ENCODE measurements around the gene SNTA1.
"Not testable (repeated sequence)": the region's sequence is repeated elsewhere in the genome, so short reads cannot be mapped to it uniquely, and the experiment has no call there.

The SNTA1 gene

GRCh38 chr20:33423875-33424274, 19.7 kb downstream of the SNTA1 start:
- DNase-seq: not testable (repeated sequence)

DNA sequence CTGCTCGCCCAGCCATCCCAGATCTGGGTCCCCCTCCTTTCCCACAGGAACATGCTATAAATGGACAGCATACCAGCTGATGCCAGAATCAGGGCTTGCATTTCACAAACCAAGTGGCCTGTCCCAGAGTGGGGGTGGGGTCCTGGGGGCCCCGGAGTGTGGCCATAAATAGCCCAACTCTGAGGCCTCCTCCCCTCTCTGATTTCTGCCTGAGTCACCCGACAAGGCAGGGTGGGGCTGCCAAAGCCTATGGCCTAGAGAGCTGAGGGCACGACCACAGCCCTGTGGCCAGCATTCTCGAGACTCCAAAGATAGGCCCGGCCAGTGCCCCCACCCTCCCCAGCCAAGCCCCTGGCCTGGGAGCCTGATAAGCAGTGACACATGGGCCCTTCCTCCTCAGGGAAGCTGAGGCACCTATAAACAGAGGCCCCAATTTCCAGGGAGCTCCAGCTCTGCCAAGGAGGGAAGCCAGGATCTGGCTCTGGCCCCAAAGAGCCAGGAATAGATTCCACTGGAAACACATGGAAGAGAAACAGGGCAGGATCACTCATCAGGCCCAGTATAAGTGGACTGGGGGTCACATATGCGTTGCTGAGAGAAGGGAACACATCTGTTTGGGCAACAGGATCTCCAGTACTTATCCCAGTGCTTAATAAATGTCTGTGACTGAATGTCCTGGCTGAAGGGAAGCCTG, 20.3 kb downstream of the SNTA1 start:
- no peak for DNase-seq

GRCh38 chr20:33419140-33419974, 24.2 kb downstream of the SNTA1 start:
- no peak for DNase-seq

DNA sequence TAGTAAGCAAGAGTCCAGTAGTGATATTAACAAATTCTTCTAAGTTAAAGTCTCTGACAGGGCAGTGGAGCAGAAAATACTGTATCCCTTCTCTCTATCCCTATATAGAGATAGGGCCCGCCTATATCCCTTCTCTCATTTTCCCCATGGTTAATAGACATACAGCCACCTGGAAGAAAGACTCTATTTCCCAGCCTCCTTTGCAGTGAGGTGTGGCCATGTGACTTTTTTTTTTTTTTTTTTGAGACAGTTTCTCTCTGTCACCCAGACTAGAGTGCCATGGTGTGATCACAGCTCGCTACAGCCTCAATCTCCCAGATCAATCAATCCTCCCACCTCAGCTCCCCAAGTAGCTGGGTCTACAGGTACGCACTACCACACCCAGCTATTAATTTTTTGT, 25.5 kb downstream of the SNTA1 start:
- DNase-seq: no peak

- no peak for DNase-seq
These were observed 27.6 kb downstream of the SNTA1 start for GRCh38 chr20:33415948-33416347.

- DNase-seq: no peak
These were observed 31.1 kb downstream of the SNTA1 start for GRCh38 chr20:33412484-33412838.

GRCh38 chr20:33411711-33412483, 31.7 kb downstream of the SNTA1 start:
- DNase-seq: no peak

GRCh38 chr20:33411242-33411641, 32.3 kb downstream of the SNTA1 start:
- DNase-seq: no peak

DNA sequence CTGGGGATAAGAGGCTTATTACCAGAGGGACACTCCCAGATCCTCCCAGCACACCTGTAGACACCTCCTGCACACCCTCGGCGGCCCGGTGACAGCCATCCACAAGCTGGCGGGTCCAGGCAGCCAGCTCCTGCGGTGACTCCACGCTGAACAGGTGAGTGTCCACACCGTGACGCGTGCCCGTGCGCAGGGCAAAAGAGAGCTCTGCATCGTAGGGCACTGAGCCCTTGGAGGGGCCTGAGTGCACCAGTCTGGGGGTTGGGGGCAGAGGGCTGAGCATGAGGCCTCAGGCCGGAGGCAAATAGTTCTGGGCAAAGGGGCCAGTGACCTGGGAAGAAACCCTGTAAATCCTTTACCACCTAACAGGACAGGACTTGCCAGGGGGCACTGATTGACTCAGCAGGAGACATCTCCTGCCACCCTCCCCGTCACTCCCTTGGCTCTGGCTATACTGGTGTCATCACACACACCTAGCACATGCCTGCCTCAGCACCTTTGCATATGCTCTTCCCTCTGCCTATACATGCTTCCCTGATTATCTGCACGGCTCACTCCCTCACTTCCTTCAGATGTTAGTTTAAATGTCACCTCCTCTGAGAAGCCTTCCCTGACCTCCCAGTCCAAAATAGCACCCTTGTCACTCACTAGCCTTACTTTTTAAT, 33.4 kb downstream of the SNTA1 start:
- DNase-seq: no peak

- DNase-seq: no peak
These were observed 34.6 kb downstream of the SNTA1 start for GRCh38 chr20:33408716-33409654.

DNA sequence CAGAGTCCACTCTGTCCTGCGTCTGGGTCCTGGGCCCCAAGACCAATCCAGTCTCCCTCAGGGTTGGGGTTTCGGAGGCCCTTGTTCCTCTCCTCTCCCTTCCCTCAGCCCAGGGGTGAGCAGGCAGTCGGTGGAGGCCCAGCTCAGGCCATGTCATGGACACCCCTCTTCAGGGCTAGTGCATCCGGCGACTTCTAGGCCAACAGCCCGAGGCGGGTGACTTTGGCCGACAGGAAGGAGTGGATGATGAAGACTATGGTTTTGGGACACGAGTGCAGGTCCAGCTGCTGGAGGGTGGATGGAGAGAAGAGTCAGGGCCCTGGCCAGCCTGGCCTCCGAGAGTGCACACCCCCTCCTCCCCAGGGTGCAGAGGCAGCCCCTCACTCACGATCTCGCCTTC, 35.2 kb downstream of the SNTA1 start:
- no peak for DNase-seq

GRCh38 chr20:33407796-33408195, 35.8 kb downstream of the SNTA1 start:
- DNase-seq: no peak

GRCh38 chr20:33407251-33407650, 36.3 kb downstream of the SNTA1 start:
- DNase-seq: no peak

GRCh38 chr20:33404281-33404680, 39.3 kb downstream of the SNTA1 start:
- DNase-seq: no peak

DNA sequence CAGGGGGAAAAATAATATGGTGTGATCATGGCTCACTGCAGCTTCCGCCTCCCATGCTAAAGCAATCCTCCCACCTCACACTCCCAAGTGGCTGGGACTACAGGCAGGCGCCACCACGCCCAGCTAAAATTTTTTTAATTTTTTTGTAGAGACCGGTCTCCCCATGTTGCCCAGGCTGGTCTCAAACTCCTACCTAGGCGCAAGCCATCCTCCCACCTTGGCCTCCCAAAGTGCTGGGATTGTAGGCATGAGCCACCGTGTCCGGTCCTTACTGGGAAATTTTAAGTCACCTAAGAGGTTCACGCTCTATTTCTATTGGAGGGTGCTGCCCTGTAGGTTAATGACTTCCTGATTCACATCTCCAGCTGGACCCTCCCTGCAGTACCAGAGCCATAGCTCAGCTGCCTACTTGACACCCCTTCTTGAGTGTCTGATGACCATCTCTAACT, 41.6 kb downstream of the SNTA1 start:
- no peak for DNase-seq

GRCh38 chr20:33401184-33401920, 42.2 kb downstream of the SNTA1 start, which contains the start of gene CDK5RAP1:
CDK5RAP1 (minus strand) TSS chr20:33401519; CDS start chr20:33397064, 4,455 bp downstream.
- peak; percentile 76 to 81 for DNase-seq

GRCh38 chr20:33400812-33401183, 42.8 kb downstream of the SNTA1 start:
- no peak for DNase-seq

GRCh38 chr20:33399924-33400323, 43.6 kb downstream of the SNTA1 start:
- no peak for DNase-seq

DNA sequence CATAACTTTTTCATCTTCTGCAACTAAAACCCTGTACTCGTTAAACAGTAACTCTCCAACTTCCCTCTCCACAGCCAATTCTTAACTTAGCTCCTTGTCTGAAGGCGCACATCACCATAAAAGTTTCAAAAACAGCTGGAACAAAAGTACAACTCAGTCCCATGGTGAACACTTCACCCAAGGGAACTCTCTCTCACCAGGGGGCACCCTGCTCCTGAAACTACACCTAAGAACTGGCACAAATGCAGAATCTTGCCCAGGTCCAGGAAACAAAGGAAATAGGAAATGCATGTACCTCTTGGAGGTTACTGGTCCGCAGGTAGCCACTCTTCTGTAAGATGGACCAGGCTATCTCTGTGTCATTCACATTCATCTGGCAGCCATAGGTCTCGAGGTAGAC, 48.8 kb downstream of the SNTA1 start:
- DNase-seq: no peak

DNA sequence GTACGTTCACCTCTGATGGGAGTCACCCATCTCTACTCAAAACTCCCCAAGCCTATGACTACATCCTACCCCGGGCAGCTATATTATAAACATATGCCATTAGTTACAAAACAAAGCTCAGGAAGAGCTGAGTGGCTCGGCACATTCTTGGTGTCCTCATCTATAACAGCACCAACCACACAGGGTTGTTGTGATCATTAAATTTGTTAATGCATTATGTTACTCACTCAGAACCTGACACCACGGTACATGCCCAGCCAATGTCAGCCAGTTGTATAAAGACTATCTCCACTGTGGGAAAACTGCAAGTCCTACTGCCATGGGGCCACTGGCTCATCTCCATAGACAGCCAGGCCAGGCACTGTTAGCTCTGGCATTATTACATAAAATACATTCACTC, 50.0 kb downstream of the SNTA1 start:
- no peak for DNase-seq

All from stimulated activated CD4-positive, alpha-beta T cell treated with anti-CD3 and anti-CD28 coated beads, Interleukin-4, amount 100 ng/mL, for 4 hours (primary cell).